ENCODE measurements around the gene MESP1. TPM values are rescaled to one million over a fixed set of nuclear protein-coding genes. Genes with fewer than 3 reads are reported as not detected.

MESP1 gene
- total RNA-seq, 1 experiment from 2014 or later, result not detected

DNA sequence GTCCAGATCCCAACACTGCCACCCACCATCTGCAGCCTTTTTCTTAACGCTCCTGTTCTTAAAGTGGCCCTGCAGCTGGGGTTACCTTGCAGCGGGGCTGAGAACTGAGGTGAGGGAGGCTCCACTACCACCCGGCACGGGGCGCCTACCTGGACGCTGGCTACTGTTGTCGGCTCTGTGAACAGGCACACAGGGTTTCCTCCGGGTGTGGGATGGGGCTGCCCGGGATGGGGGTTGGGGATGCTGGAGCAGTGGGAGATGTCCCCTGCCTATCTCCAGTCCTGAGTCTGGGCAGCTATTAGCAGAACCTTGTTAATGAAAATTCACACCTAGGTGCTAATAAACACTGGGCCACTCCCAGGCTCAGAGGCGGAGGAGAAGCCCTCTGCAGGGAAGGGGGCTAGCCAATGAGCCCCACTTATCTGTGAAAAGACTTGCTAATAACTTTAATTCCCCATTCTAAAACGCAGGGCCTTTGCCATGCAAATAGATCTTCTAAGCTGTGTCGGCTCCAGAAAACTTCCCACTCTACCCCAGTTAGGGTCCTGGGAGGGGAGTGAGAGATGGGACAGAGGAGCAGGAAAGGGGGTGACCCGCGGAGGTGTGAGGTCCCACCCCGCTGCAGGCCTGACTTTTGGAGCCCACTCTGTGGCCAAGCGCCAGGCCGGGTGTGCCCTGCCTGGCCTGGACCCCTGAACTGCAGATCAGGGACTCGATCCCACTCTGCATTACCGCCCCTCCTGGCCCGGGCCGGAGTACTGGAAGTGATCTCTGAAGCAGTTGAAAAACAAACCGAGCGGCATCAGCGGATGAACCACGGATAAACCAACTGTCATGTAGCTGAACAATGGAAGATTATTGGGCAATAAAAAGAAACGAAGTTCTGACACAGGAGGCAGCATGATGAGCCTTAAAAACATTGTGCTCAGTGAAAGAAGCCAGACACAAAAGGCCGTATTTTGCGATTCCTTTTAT is 3.1 kb downstream of the MESP1 start:
- Histone ChIP-seq H3K79me2 (ENCODE audit: low read length) (no peaks in the 10 kb centered on the region), H3K27ac (ENCODE audit: low read length) (no peak overlapping the region), H3K36me3 (ENCODE audit: insufficient read depth, low read length) (no peaks in the 10 kb centered on the region), H2AFZ (ENCODE audit: low read length) (no peak overlapping the region), H3K27me3 (ENCODE audit: low read length) (no peaks in the 10 kb centered on the region), H3K4me2 (ENCODE audit: low read depth, low read length, poor library complexity, severe bottlenecking) (no peak overlapping the region), H3K4me1 (ENCODE audit: low read length) (peaks cover 18% of the 10 kb centered on the region), H3K9me2 (replicated peaks; ENCODE audit: insufficient read depth, low read length) (no peaks in the 10 kb centered on the region), H3K9ac (ENCODE audit: low read length) (no peak overlapping the region), H3K4me3 (ENCODE audit: low read length) (no peak overlapping the region), H3K9me3 (ENCODE audit: low read length) (no peaks in the 10 kb centered on the region), H4K20me1 (ENCODE audit: insufficient read depth, low read depth, low read length) (no peaks in the 10 kb centered on the region)
- no peak for DNase-seq

DNA sequence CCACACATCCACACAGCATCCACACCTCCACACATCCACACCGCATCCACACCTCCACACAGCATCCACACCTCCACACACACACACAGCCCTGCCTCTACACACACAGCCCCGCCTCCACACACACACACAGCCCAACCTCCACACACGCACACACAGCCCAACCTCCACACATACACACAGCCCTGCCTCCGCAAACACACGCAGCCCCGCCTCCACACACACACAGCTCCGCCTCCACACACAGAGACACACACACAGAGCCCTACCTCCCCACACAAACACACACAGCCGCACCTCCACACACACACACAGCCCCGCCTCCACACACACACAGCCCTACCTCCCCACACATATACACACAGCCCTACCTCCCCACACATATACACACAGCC is 4.7 kb downstream of the MESP1 start:
- no peaks in the 10 kb centered on the region for H4K20me1 ChIP-seq (ENCODE audit: insufficient read depth, low read depth, low read length)
- no peak overlapping the region for H3K4me3 ChIP-seq (ENCODE audit: low read length)
- no peaks in the 10 kb centered on the region for H3K9me3 ChIP-seq (ENCODE audit: low read length)
- no peak for DNase-seq
- H3K9me2 ChIP-seq (replicated peaks; ENCODE audit: insufficient read depth, low read length), result no peaks in the 10 kb centered on the region
- H3K27me3 ChIP-seq (ENCODE audit: low read length), result no peaks in the 10 kb centered on the region
- no peaks in the 10 kb centered on the region for H3K79me2 ChIP-seq (ENCODE audit: low read length)
- peaks cover 16% of the 10 kb centered on the region for H3K4me1 ChIP-seq (ENCODE audit: low read length)
- no peaks in the 10 kb centered on the region for H3K36me3 ChIP-seq (ENCODE audit: insufficient read depth, low read length)
- no peak overlapping the region for H2AFZ ChIP-seq (ENCODE audit: low read length)
- no peak overlapping the region for H3K4me2 ChIP-seq (ENCODE audit: low read depth, low read length, poor library complexity, severe bottlenecking)
- no peak overlapping the region for H3K9ac ChIP-seq (ENCODE audit: low read length)
- H3K27ac ChIP-seq (ENCODE audit: low read length), result no peak overlapping the region

DNA sequence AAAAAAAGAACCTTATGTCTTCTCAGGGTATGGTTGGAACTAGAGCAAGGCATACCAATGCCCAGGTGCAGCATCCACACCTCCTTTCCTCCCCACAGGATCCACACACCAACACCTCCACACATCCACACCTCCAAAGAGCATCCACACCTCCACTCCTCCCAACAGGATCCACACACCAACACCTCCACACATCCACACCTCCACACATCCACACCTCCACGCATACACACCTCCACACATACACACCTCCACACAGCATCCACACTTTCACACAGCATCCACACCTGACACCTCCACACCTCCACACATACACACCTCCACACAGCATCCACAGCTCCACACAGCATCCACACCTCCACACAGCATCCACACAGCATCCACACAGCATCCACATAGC is 5.3 kb downstream of the MESP1 start:
- no peak overlapping the region for H3K4me2 ChIP-seq (ENCODE audit: low read depth, low read length, poor library complexity, severe bottlenecking)
- H3K27me3 ChIP-seq (ENCODE audit: low read length), result no peaks in the 10 kb centered on the region
- no peaks in the 10 kb centered on the region for H3K9me2 ChIP-seq (replicated peaks; ENCODE audit: insufficient read depth, low read length)
- H4K20me1 ChIP-seq (ENCODE audit: insufficient read depth, low read depth, low read length), result no peaks in the 10 kb centered on the region
- no peaks in the 10 kb centered on the region for H3K79me2 ChIP-seq (ENCODE audit: low read length)
- H3K4me3 ChIP-seq (ENCODE audit: low read length), result no peak overlapping the region
- no peak overlapping the region for H2AFZ ChIP-seq (ENCODE audit: low read length)
- H3K36me3 ChIP-seq (ENCODE audit: insufficient read depth, low read length), result no peaks in the 10 kb centered on the region
- DNase-seq, result no peak
- H3K9ac ChIP-seq (ENCODE audit: low read length), result no peak overlapping the region
- H3K4me1 ChIP-seq (ENCODE audit: low read length), result peaks cover 10% of the 10 kb centered on the region
- H3K27ac ChIP-seq (ENCODE audit: low read length), result no peak overlapping the region
- H3K9me3 ChIP-seq (ENCODE audit: low read length), result no peaks in the 10 kb centered on the region

DNA sequence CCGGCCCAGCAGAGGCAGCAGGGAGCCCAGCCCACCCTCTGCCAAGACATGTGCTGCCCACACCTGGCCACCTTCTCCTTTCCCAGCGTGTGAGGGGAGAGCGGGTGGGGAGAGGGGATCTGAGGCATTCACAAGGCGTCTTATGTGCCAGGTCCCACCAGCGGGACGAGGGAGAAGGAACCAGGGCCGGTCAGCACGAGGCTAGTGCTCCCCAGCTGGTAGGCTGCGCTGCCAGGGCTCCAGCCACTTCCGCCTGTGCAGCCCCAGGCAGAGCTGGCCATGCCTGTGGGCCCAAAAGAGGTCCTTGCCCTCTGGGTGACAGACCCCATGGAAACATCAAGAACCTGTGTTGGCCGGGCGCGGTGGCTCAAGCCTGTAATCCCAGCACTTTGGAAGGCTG is 5.9 kb downstream of the MESP1 start:
- H3K36me3 ChIP-seq (ENCODE audit: insufficient read depth, low read length), result no peaks in the 10 kb centered on the region
- H3K9me2 ChIP-seq (replicated peaks; ENCODE audit: insufficient read depth, low read length), result no peaks in the 10 kb centered on the region
- no peak overlapping the region for H2AFZ ChIP-seq (ENCODE audit: low read length)
- H3K4me2 ChIP-seq (ENCODE audit: low read depth, low read length, poor library complexity, severe bottlenecking), result no peak overlapping the region
- no peak for DNase-seq
- peaks cover 5% of the 10 kb centered on the region for H3K4me1 ChIP-seq (ENCODE audit: low read length)
- H3K27ac ChIP-seq (ENCODE audit: low read length), result no peak overlapping the region
- H3K9ac ChIP-seq (ENCODE audit: low read length), result no peak overlapping the region
- H3K79me2 ChIP-seq (ENCODE audit: low read length), result no peaks in the 10 kb centered on the region
- no peaks in the 10 kb centered on the region for H3K9me3 ChIP-seq (ENCODE audit: low read length)
- H4K20me1 ChIP-seq (ENCODE audit: insufficient read depth, low read depth, low read length), result no peaks in the 10 kb centered on the region
- H3K4me3 ChIP-seq (ENCODE audit: low read length), result no peak overlapping the region
- H3K27me3 ChIP-seq (ENCODE audit: low read length), result no peaks in the 10 kb centered on the region

DNA sequence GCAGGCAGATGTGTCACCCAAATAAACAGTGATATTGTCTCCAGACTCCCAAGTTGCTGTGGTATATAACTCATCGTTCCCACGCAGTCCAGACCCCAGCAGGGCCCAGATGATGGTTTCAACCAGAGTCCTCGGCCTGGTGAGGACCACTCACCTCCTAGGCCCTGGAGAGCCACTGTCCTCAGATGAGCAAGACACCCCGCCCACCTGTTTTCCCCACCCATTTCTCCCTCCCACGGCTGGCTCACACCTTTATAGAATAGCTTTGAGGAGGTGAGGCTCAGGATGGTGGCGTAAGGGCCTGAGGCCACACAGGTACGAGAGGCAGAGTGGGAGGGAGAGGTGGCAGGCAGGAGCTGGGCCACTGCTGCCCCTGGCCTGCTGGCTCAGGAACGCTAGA is 7.5 kb downstream of the MESP1 start:
- Histone ChIP-seq H3K27me3 (ENCODE audit: low read length) (no peaks in the 10 kb centered on the region), H3K9me2 (replicated peaks; ENCODE audit: insufficient read depth, low read length) (no peaks in the 10 kb centered on the region), H2AFZ (ENCODE audit: low read length) (no peak overlapping the region), H3K79me2 (ENCODE audit: low read length) (no peaks in the 10 kb centered on the region), H3K4me1 (ENCODE audit: low read length) (peaks cover 3% of the 10 kb centered on the region), H3K9me3 (ENCODE audit: low read length) (no peaks in the 10 kb centered on the region), H3K4me2 (ENCODE audit: low read depth, low read length, poor library complexity, severe bottlenecking) (no peak overlapping the region), H3K4me3 (ENCODE audit: low read length) (no peak overlapping the region), H3K9ac (ENCODE audit: low read length) (no peak overlapping the region), H3K27ac (ENCODE audit: low read length) (no peak overlapping the region), H3K36me3 (ENCODE audit: insufficient read depth, low read length) (no peaks in the 10 kb centered on the region), H4K20me1 (ENCODE audit: insufficient read depth, low read depth, low read length) (no peaks in the 10 kb centered on the region)
- no peak for DNase-seq

DNA sequence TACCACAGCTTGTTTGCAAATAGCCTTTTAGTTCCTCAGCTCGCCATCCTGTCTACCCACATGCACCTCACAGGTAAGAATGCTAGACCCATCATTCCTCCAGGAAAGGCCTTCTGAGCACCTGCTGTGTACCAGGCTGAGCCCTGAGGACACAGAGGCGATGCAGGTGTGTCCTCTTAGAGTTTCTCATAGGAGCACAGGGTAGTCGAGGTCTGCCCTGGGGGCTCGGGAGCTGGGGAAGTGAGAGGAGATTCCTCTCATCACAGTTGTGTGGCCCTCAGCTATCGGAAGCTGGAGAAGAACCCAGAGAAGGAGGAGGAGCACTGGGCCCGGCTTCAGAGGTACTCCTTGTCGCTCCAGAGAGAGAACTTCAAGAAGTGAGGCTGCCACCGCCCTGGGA is 8.0 kb downstream of the MESP1 start:
- Histone ChIP-seq H3K27ac (ENCODE audit: low read length) (no peak overlapping the region), H3K4me2 (ENCODE audit: low read depth, low read length, poor library complexity, severe bottlenecking) (no peak overlapping the region), H3K4me3 (ENCODE audit: low read length) (no peak overlapping the region), H3K79me2 (ENCODE audit: low read length) (no peaks in the 10 kb centered on the region), H2AFZ (ENCODE audit: low read length) (no peak overlapping the region), H3K9me3 (ENCODE audit: low read length) (no peaks in the 10 kb centered on the region), H3K4me1 (ENCODE audit: low read length) (peaks cover 3% of the 10 kb centered on the region), H3K27me3 (ENCODE audit: low read length) (no peaks in the 10 kb centered on the region), H3K9me2 (replicated peaks; ENCODE audit: insufficient read depth, low read length) (no peaks in the 10 kb centered on the region), H4K20me1 (ENCODE audit: insufficient read depth, low read depth, low read length) (no peaks in the 10 kb centered on the region), H3K9ac (ENCODE audit: low read length) (no peak overlapping the region), H3K36me3 (ENCODE audit: insufficient read depth, low read length) (no peaks in the 10 kb centered on the region)
- no peak for DNase-seq

DNA sequence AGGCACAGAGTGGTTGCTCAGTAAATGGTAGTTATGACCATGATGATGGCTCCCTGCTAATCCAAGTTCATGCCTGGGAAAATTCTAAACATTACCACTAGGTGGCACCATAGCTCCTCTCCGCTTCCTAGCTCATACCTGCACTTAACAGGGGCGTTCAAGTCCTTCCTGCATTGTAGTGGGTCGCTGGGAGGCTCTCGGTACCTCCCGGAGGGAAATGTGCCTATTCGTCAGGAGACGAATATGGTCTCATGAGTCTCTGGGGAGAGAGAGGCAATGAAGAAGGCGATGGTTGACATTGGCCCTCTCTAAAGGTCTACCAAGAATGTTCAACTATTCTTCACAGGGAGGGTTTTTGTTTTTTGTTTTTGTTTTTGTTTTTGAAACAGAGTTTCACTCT is 10.9 kb downstream of the MESP1 start:
- no peak overlapping the region for H3K4me2 ChIP-seq (ENCODE audit: low read depth, low read length, poor library complexity, severe bottlenecking)
- DNase-seq, result peak; percentile 92
- H3K9me3 ChIP-seq (ENCODE audit: low read length), result no peaks in the 10 kb centered on the region
- no peak overlapping the region for H3K9ac ChIP-seq (ENCODE audit: low read length)
- H3K27ac ChIP-seq (ENCODE audit: low read length), result no peak overlapping the region
- H3K9me2 ChIP-seq (replicated peaks; ENCODE audit: insufficient read depth, low read length), result no peaks in the 10 kb centered on the region
- no peaks in the 10 kb centered on the region for H4K20me1 ChIP-seq (ENCODE audit: insufficient read depth, low read depth, low read length)
- H3K36me3 ChIP-seq (ENCODE audit: insufficient read depth, low read length), result no peaks in the 10 kb centered on the region
- no peaks in the 10 kb centered on the region for H3K27me3 ChIP-seq (ENCODE audit: low read length)
- H3K79me2 ChIP-seq (ENCODE audit: low read length), result no peaks in the 10 kb centered on the region
- no peak overlapping the region for H2AFZ ChIP-seq (ENCODE audit: low read length)
- H3K4me3 ChIP-seq (ENCODE audit: low read length), result no peak overlapping the region
- H3K4me1 ChIP-seq (ENCODE audit: low read length), result no peaks in the 10 kb centered on the region

DNA sequence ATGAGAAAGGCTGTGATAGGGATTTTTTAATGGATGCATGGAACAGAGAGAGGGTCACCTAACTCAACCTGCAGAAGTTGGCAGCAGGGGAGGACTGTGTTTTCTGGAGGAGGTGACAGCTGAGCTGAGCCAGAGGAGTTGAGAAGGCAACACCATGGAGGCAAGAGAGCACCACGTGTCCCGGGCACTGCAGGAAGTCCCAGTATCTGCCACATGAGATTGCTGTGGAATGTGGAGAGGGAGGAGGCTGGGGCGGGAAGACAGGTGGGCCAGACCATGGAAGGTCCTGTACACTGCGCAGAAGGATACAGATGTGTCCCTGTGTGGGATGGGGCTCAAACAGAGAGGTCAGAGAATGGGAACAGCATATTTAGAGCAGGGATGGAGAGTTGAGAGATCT is 15.3 kb downstream of the MESP1 start:
- H3K36me3 ChIP-seq (ENCODE audit: insufficient read depth, low read length), result no peaks in the 10 kb centered on the region
- H2AFZ ChIP-seq (ENCODE audit: low read length), result no peak overlapping the region
- no peaks in the 10 kb centered on the region for H3K9me2 ChIP-seq (replicated peaks; ENCODE audit: insufficient read depth, low read length)
- no peaks in the 10 kb centered on the region for H3K79me2 ChIP-seq (ENCODE audit: low read length)
- H3K9ac ChIP-seq (ENCODE audit: low read length), result no peak overlapping the region
- no peak for DNase-seq
- H3K27me3 ChIP-seq (ENCODE audit: low read length), result no peaks in the 10 kb centered on the region
- H3K4me3 ChIP-seq (ENCODE audit: low read length), result no peak overlapping the region
- no peaks in the 10 kb centered on the region for H3K4me1 ChIP-seq (ENCODE audit: low read length)
- H4K20me1 ChIP-seq (ENCODE audit: insufficient read depth, low read depth, low read length), result no peaks in the 10 kb centered on the region
- H3K27ac ChIP-seq (ENCODE audit: low read length), result no peak overlapping the region
- no peak overlapping the region for H3K4me2 ChIP-seq (ENCODE audit: low read depth, low read length, poor library complexity, severe bottlenecking)
- no peaks in the 10 kb centered on the region for H3K9me3 ChIP-seq (ENCODE audit: low read length)

Data from Karpas-422 (cell line).